Measurements from ENCODE around the gene GBX2. TPM values are rescaled to one million over a fixed set of nuclear protein-coding genes. Genes with fewer than 3 reads are reported as not detected.

Gene GBX2
- total and polyA plus RNA-seq, 2 of the 8 experiments (the other 6 are each of a cell fraction or from before 2014, with no cell fraction given) = 0.38 to 0.89 TPM

DNA sequence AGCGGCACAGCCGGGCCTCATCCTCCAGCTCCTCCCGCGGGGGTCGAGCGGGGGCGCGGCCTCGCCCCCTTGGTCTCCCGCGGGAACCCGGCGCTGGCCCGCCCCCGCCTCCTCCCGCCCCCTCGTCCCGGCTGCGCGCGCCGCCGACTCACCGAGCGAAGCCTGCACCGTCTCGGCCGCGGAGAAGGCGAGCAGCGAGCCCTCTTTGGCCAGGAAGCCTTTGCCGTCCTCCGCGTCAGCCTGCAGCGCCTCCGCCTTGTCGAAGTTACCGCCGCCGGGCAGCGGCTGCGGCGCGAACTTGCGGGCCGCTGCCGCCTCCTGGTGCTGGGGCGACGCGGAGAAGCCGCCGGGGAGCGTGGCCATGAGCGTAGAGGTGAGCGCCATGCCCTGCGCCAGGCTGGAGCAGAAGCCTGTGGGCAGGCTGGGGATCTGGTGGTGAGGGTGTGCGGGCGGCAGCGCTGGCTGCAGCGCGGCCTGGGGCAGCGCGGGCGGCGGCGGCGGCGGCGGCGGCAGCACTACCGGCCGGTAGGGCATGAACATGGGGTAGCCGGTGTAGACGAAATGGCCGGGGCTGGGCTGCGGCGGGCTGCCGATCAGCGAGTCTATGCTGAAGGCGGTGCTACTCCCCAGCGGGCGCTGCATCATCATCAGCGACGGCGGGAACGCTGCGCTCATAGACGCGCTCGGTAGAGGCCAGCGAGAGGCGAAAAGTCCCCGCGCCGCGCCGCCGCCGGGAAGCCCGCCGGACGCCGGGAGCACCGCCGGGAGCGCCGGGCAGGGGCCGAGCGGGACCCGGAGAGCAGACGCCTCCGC lies 683 bp downstream of the GBX2 start (continued):
- TF ChIP-seq CTCF (IDR thresholded peaks at IDR 0.05; ENCODE audit: control extremely low read depth in 1 of 3, insufficient read depth in 1 of 3, low read depth in 1 of 3, low read length in 3 of 3) = peak in 2 of 3 experiments; percentile 39 to 44; a peak in 3 of 4 replicates
- TF ChIP-seq EGR1 (IDR thresholded peaks at IDR 0.05; ENCODE audit: borderline replicate concordance, low read depth, low read length) = peak; percentile 59; the same call in 1 of the 2 replicates
- peak; percentile 40 to 61; a peak in 3 of 4 replicates for TF ChIP-seq RAD21 (IDR thresholded peaks at IDR 0.05 in 1 of 2, conservative IDR thresholded peaks at IDR 0.05 in 1 of 2; ENCODE audit: low read depth in 2 of 2, low read length in 2 of 2)
- TF ChIP-seq, protein P1, sequence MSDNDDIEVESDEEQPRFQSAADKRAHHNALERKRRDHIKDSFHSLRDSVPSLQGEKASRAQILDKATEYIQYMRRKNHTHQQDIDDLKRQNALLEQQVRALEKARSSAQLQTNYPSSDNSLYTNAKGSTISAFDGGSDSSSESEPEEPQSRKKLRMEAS (IDR thresholded peaks at IDR 0.05) = peak; percentile 55; the same call in 1 of the 2 replicates
- TF ChIP-seq, protein P2, sequence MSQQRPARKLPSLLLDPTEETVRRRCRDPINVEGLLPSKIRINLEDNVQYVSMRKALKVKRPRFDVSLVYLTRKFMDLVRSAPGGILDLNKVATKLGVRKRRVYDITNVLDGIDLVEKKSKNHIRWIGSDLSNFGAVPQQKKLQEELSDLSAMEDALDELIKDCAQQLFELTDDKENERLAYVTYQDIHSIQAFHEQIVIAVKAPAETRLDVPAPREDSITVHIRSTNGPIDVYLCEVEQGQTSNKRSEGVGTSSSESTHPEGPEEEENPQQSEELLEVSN (IDR thresholded peaks at IDR 0.05) = peak; percentile 49

Data from H1 (cell line).